Fibroblast of peridontal ligament (primary cell): ENCODE data around the gene SDF2L1.
"Not testable (repeated sequence)": the region's sequence is repeated elsewhere in the genome, so short reads cannot be mapped to it uniquely, and the experiment has no call there.

Experiments
- DNase-seq: peaks from one replicate; pipeline ENCODE4 v3.0.0-alpha.2; 2010; ENCODE audit errors: extremely low read depth

Gene SDF2L1

GRCh38 chr22:21636629-21637218 lies 5.4 kb upstream of the SDF2L1 start:
- DNase-seq: no peak

GRCh38 chr22:21637450-21637849 lies 4.7 kb upstream of the SDF2L1 start:
- not testable (repeated sequence) for DNase-seq

- DNase-seq: no peak
Observed at GRCh38 chr22:21639359-21639758, 2.7 kb upstream of the SDF2L1 start.

GRCh38 chr22:21640810-21641209 lies 1.3 kb upstream of the SDF2L1 start:
- DNase-seq: no peak

- DNase-seq: peak; percentile 54
Observed at GRCh38 chr22:21641417-21641788, 699 bp upstream of the SDF2L1 start.

- peak; percentile 33 for DNase-seq
Observed at GRCh38 chr22:21642584-21643448, 714 bp downstream of the SDF2L1 start.

- DNase-seq: no peak
Observed at GRCh38 chr22:21643533-21644357, 1.6 kb downstream of the SDF2L1 start.

GRCh38 chr22:21645513-21645912 lies 3.4 kb downstream of the SDF2L1 start:
- DNase-seq: not testable (repeated sequence)

- DNase-seq: peak; percentile 88
Observed at GRCh38 chr22:21646608-21647590, 4.8 kb downstream of the SDF2L1 start.

GRCh38 chr22:21650280-21650679 lies 8.2 kb downstream of the SDF2L1 start:
- DNase-seq: no peak

- no peak for DNase-seq
Observed at GRCh38 chr22:21650823-21651520, 8.9 kb downstream of the SDF2L1 start.

- DNase-seq: no peak
Observed at GRCh38 chr22:21651521-21652009, 9.5 kb downstream of the SDF2L1 start.

- peak; percentile 84 for DNase-seq
Observed at GRCh38 chr22:21652010-21652546, 10.0 kb downstream of the SDF2L1 start.

GRCh38 chr22:21652547-21653545 lies 10.7 kb downstream of the SDF2L1 start:
- no peak for DNase-seq

GRCh38 chr22:21657020-21657359 lies 14.9 kb downstream of the SDF2L1 start:
- no peak for DNase-seq

- no peak for DNase-seq
Observed at GRCh38 chr22:21657360-21658032, 15.4 kb downstream of the SDF2L1 start.

GRCh38 chr22:21659864-21660525 lies 17.9 kb downstream of the SDF2L1 start:
- DNase-seq: no peak

- DNase-seq: no peak
Observed at GRCh38 chr22:21660904-21661303, 18.8 kb downstream of the SDF2L1 start.
